A673 (cell line): ENCODE measurements around the gene CISD1. TPM values are rescaled to one million over a fixed set of nuclear protein-coding genes. Genes with fewer than 3 reads are reported as not detected.

Source experiments
- Bru-seq: library from RNA; stranded (reverse); fragments of 400-500 nt; gene quantifications from one replicate; lab custom pipeline; 2021; lab: Mats Ljungman, UMichigan
- BruChase-seq, 2 experiments: library from RNA; stranded (reverse); fragments of 400-500 nt; gene quantifications; one replicate each; lab custom pipeline; 2021; lab: Mats Ljungman, UMichigan
- BruUV-seq: library from RNA; stranded (reverse); fragments of 400-500 nt; replicated peaks from 2 replicates; lab custom pipeline; 2021; lab: Mats Ljungman, UMichigan
- CTCF ChIA-PET: fragments of 300-600 bp; sonication (Branson Sonifier 250); formaldehyde crosslinking; loops from one replicate; lab custom pipeline; 2022; ENCODE audit warnings: antibody characterized with exemption; lab: Charles Lee
- POLR2A ChIA-PET: fragments of 300-600 bp; sonication (Branson Sonifier 250); formaldehyde crosslinking; loops from one replicate; lab custom pipeline; 2022; ENCODE audit warnings: antibody characterized with exemption; ENCODE audit not compliant: low non-redundant PET; lab: Charles Lee
- DNase-seq: peaks from one replicate; pipeline ENCODE4 v3.0.0-alpha.2; 2015; ENCODE audit warnings: low spot score
- H3K27ac ChIP-seq: fragments of 200-600 bp; sonication (generic); 2 replicates; pipeline ENCODE4 v1.5.1; 2016; ENCODE audit warnings: mixed run types, low read depth, mild to moderate bottlenecking, mixed read lengths, antibody characterized with exemption, low read length; ENCODE audit not compliant: poor library complexity, severe bottlenecking
- H3K27me3 ChIP-seq: fragments of 200-600 bp; sonication (generic); replicated peaks from 2 replicates; pipeline ENCODE4 v1.6.1; 2017; ENCODE audit warnings: mixed run types, low read depth, mild to moderate bottlenecking, mixed read lengths, antibody characterized with exemption, low read length; ENCODE audit not compliant: insufficient read depth, poor library complexity
- H3K36me3 ChIP-seq: fragments of 200-600 bp; sonication (generic); 2 replicates; pipeline ENCODE4 v1.6.1; 2016; ENCODE audit warnings: mixed run types, mild to moderate bottlenecking, mixed read lengths, antibody characterized with exemption, low read length; ENCODE audit not compliant: insufficient read depth, poor library complexity, severe bottlenecking
- H3K4me1 ChIP-seq: fragments of 200-600 bp; sonication (generic); 2 replicates; pipeline ENCODE4 v1.6.1; 2017; ENCODE audit warnings: mixed run types, mild to moderate bottlenecking, mixed read lengths, antibody characterized with exemption, low read length; ENCODE audit not compliant: insufficient read depth, poor library complexity, severe bottlenecking
- H3K4me3 ChIP-seq: fragments of 200-600 bp; sonication (generic); 2 replicates; pipeline ENCODE4 v1.5.1; 2016; ENCODE audit warnings: low read depth, mixed run types, mild to moderate bottlenecking, mixed read lengths, low read length; ENCODE audit not compliant: poor library complexity, severe bottlenecking
- H3K9me3 ChIP-seq: fragments of 200-600 bp; sonication (generic); 2 replicates; pipeline ENCODE4 v1.6.1; 2016; ENCODE audit warnings: mixed run types, low read depth, mild to moderate bottlenecking, mixed read lengths, antibody characterized with exemption, low read length; ENCODE audit not compliant: poor library complexity, severe bottlenecking
- CTCF ChIP-seq: fragments of 300-800, 200-600 bp; sonication (generic); conservative IDR thresholded peaks from 2 replicates; pipeline ENCODE4 v1.5.1; 2017; ENCODE audit warnings: low read depth, mild to moderate bottlenecking, antibody characterized with exemption, low read length, moderate library complexity, mixed read lengths
- EZH2 ChIP-seq: fragments of 200-600 bp; sonication (generic); IDR thresholded peaks from 2 replicates; pipeline ENCODE4 v1.6.1; 2017; ENCODE audit warnings: borderline replicate concordance, low read depth, mild to moderate bottlenecking, mixed read lengths, antibody characterized with exemption, low read length; ENCODE audit not compliant: poor library complexity, severe bottlenecking
- intact Hi-C: fragments of 100-400 bp; cut with micrococcal nuclease; formaldehyde crosslinking; loops from one replicate; pipeline ENCODE4 v1.10.0; 2022; ENCODE audit not compliant: unreplicated experiment
- long read RNA-seq: library from polyadenylated mRNA; stranded (forward); transcript quantifications from one replicate; pipeline ENCODE4 v2.0.0, GENCODE V29; 2022
- total RNA-seq: library from RNA; stranded (reverse); gene quantifications from 2 replicates; pipeline ENCODE4 v1.2.3, GENCODE V29; 2021

Gene CISD1
- total RNA-seq (55.0 and 64.5 TPM in 2 replicates), Bru-seq, nascent RNA (percentile 87 among the genes with signal in this experiment), BruChase-seq, experiment 1, labeled RNA remaining after a 2-hour chase (percentile 77 among the genes with signal in this experiment), BruChase-seq, experiment 2, labeled RNA remaining after a 6-hour chase (percentile 79 among the genes with signal in this experiment)
- long read RNA-seq, transcript CISD1-201 (3 exons, 2,479 nt), result major isoform, 105 of 112 reads
- long read RNA-seq, partial matches to known transcripts, result 3 of 112 reads
- long read RNA-seq, other reads (novel, unspliced or antisense), result 4 of 112 reads

GRCh38 chr10:58268946-58269781 lies at the start of gene CISD1:
CISD1 (plus strand) TSS chr10:58269162; CDS start chr10:58269274, 112 bp downstream.
- H3K36me3 ChIP-seq, result no peaks in the 10 kb centered on the region
- H3K9me3 ChIP-seq, result no peaks in the 10 kb centered on the region
- peaks cover 13% of the 10 kb centered on the region for H3K4me1 ChIP-seq
- ChIA-PET CTCF (interaction anchor here (1.3 kb wide), 1 partner anchor 22 kb away, joined by 3 read pairs; no protein-coding TSS in a partner anchor), POLR2A (no interaction called here)
- DNase-seq, result peak; percentile 99
- intact Hi-C loops, result no loop called here
- peak within 1 kb of the TSS; percentile 69 for H3K4me3 ChIP-seq
- BruUV-seq, result no TSS peak
- TF ChIP-seq CTCF, result no peak
- no peak for TF ChIP-seq EZH2
- no peaks in the 10 kb centered on the region for H3K27me3 ChIP-seq
- H3K27ac ChIP-seq, result peak within 1 kb of the TSS; percentile 90

- DNase-seq, result no peak
- Histone ChIP-seq H3K4me3 (no peak overlapping the region), H3K27me3 (no peaks in the 10 kb centered on the region), H3K9me3 (no peaks in the 10 kb centered on the region), H3K36me3 (no peaks in the 10 kb centered on the region), H3K4me1 (no peaks in the 10 kb centered on the region), H3K27ac (no peak overlapping the region)
- TF ChIP-seq CTCF (no peak), EZH2 (no peak)
- intact Hi-C loops, result no loop called here
- ChIA-PET CTCF (no interaction called here), POLR2A (no interaction called here)
- BruUV-seq, result no TSS peak
Measured at GRCh38 chr10:58219875-58220274, 49.1 kb upstream of the CISD1 start.

GRCh38 chr10:58220769-58221451 lies 48.1 kb upstream of the CISD1 start:
- Histone ChIP-seq H3K27ac (no peak overlapping the region), H3K36me3 (no peaks in the 10 kb centered on the region), H3K9me3 (no peaks in the 10 kb centered on the region), H3K4me3 (no peak overlapping the region), H3K27me3 (no peaks in the 10 kb centered on the region), H3K4me1 (no peaks in the 10 kb centered on the region)
- no TSS peak for BruUV-seq
- ChIA-PET CTCF (no interaction called here), POLR2A (no interaction called here)
- TF ChIP-seq CTCF, result no peak
- no peak for TF ChIP-seq EZH2
- DNase-seq, result no peak
- intact Hi-C loops, result no loop called here
